Endodermal cell (in vitro differentiated cells): ENCODE measurements around the gene CLDN20. TPM values are rescaled to one million over a fixed set of nuclear protein-coding genes. Genes with fewer than 3 reads are reported as not detected.
"Not testable (repeated sequence)": the region's sequence is repeated elsewhere in the genome, so short reads cannot be mapped to it uniquely, and the experiment has no call there.

Experiments used
- DNase-seq: peaks from one replicate; pipeline ENCODE4 v3.0.0-alpha.2; 2017
- H3K27ac ChIP-seq: 2 replicates; pipeline ENCODE4 v1.5.1; 2013; ENCODE audit warnings: mild to moderate bottlenecking, low read depth, low read length, moderate library complexity
- H3K27me3 ChIP-seq: 2 replicates; pipeline ENCODE4 v1.6.1; 2013; ENCODE audit warnings: mild to moderate bottlenecking, low read length, moderate library complexity; ENCODE audit not compliant: insufficient read depth, control insufficient read depth, poor library complexity, severe bottlenecking
- H3K36me3 ChIP-seq: 2 replicates; pipeline ENCODE4 v1.7.0; 2013; ENCODE audit warnings: mild to moderate bottlenecking, low read length, moderate library complexity; ENCODE audit not compliant: control insufficient read depth, insufficient read depth
- H3K4me1 ChIP-seq: one replicate; pipeline ENCODE4 v1.7.0; 2013; ENCODE audit warnings: low read length; ENCODE audit not compliant: control insufficient read depth, insufficient read depth
- H3K4me3 ChIP-seq: 2 replicates; pipeline ENCODE4 v1.5.1; 2013; ENCODE audit warnings: mild to moderate bottlenecking, low read length, moderate library complexity
- H3K9ac ChIP-seq: 2 replicates; pipeline ENCODE4 v1.6.1; 2013; ENCODE audit warnings: mild to moderate bottlenecking, low read length, moderate library complexity; ENCODE audit not compliant: poor library complexity, severe bottlenecking; ENCODE audit errors: extremely low read depth
- H3K9me3 ChIP-seq: 2 replicates; pipeline ENCODE4 v1.6.1; 2013; ENCODE audit warnings: mild to moderate bottlenecking, low read length, moderate library complexity; ENCODE audit not compliant: control insufficient read depth
- H3K27ac Mint-ChIP-seq: 2 replicates; pipeline ENCODE4 v1.8.0; 2020; ENCODE audit warnings: mixed read lengths
- H3K27me3 Mint-ChIP-seq: 2 replicates; pipeline ENCODE4 v1.8.0; 2021; ENCODE audit warnings: mild to moderate bottlenecking, mixed read lengths; ENCODE audit not compliant: insufficient read depth
- H3K36me3 Mint-ChIP-seq: 2 replicates; pipeline ENCODE4 v1.8.0; 2020; ENCODE audit warnings: low read depth, mixed read lengths
- H3K4me1 Mint-ChIP-seq: 2 replicates; pipeline ENCODE4 v1.8.0; 2020; ENCODE audit warnings: mixed read lengths
- H3K4me3 Mint-ChIP-seq: 2 replicates; pipeline ENCODE4 v1.8.0; 2020; ENCODE audit warnings: mild to moderate bottlenecking, moderate library complexity, mixed read lengths
- H3K9me3 Mint-ChIP-seq: 2 replicates; pipeline ENCODE4 v1.8.0; 2020; ENCODE audit warnings: mild to moderate bottlenecking, mixed read lengths
- WGBS, 2 experiments: methylation state at CpG; one replicate each; pipeline versions ENCODE4 v1.1.5 to v1.1.7; 2013; ENCODE audit warnings: missing lambda C conversion rate in 2 of 2, mixed read lengths in 1 of 2; ENCODE audit not compliant: insufficient coverage in 1 of 2, insufficient read length in 1 of 2; 5-methylcytosine and 5-hydroxymethylcytosine counted together
- long read RNA-seq, 4 experiments: library from polyadenylated mRNA in 2 of 4; library from RNA in 1 of 4; library from capped mRNA in 1 of 4; stranded (forward) in 3 of 4; unstranded in 1 of 4; transcript quantifications; one replicate each; pipeline ENCODE4 v2.0.0, GENCODE V29; 2020 to 2021; ENCODE audit warnings: inconsistent platforms in 1 of 4
- polyA plus RNA-seq, 2 experiments: library from polyadenylated mRNA; stranded (reverse); fragments of 50-300 nt; gene quantifications; one replicate each; pipeline ENCODE4 v1.2.3, GENCODE V29; 2013
- total RNA-seq, 2 donors: library from RNA; stranded (reverse); fragmentation: NEBNext Ultra II Directional in 1 of 2; extraction: Animal tissue kit (Norgen Biotek cat#: 25700) in 1 of 2; gene quantifications; 2 replicates in 1 of 2; 3 replicates in 1 of 2; pipeline ENCODE4 v1.2.1, GENCODE V29; 2021
- TF ChIP-seq, protein P1 (sequence below): fragments of 200-600 bp; sonication (generic); conservative IDR thresholded peaks from 2 replicates; pipeline ENCODE4 v1.5.0; 2021; ENCODE audit warnings: antibody characterized with exemption, mild to moderate bottlenecking

CLDN20 gene, protein sequence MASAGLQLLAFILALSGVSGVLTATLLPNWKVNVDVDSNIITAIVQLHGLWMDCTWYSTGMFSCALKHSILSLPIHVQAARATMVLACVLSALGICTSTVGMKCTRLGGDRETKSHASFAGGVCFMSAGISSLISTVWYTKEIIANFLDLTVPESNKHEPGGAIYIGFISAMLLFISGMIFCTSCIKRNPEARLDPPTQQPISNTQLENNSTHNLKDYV
- total RNA-seq, result not detected
- not detected for polyA plus RNA-seq (2013, experiment 1 of 2)
- polyA plus RNA-seq (2013, experiment 2 of 2), result not detected
- long read RNA-seq, experiment 1, result 0 reads
- long read RNA-seq, experiment 2, result 0 reads
- long read RNA-seq, experiment 3, partial matches to known transcripts, result 0 of 1 reads
- long read RNA-seq, experiment 3, other reads (novel, unspliced or antisense), result 1 of 1 reads
- long read RNA-seq, experiment 4, result 0 reads

DNA sequence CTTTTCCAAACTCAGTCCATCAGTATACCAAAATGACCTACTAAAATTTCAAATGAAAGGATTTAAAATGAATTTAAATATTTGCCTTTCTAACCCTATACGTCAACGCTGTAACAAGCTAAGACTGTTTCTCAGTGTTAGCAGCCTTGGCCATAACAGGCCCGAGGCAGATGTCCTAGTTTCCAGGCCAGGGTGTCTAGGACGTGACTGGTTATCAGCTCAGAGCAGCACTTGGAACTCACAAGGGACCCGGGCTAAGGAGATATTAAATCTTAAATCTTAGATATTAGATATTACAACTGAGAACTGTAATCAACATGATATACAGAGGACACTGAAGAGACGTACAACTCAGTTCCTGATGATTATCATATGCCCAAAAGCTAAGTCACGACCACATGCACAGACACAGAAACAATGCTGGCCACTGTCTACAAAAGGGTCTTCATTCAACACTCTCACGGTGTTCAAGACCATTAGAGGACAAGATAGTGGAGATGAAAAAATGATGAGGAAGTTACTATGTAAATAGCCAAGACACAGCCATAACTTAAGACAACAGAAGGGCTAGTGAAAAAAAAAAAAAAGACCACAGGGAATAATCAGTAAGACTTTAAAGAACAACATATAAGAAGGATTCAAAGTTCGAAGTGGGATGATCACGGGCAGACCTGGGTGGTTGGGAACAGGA, at the start of gene CLDN20:
TSS of gene CLDN20 (plus strand) at position 641 of the 691 bp plus-strand sequence. CDS start 11,707 bp downstream, outside the sequence.
- no peaks in the 10 kb centered on the region for H3K27me3 ChIP-seq
- DNase-seq, result no peak
- WGBS, 2 experiments, result 94 to 98% methylated on average over 8 to 10 of the region's 10 CpGs
- Mint-ChIP-seq H3K36me3 (peaks cover 53% of the 10 kb centered on the region), H3K9me3 (peaks cover 14% of the 10 kb centered on the region), H3K27ac (no peak within 1 kb of the TSS), H3K4me3 (no peak within 1 kb of the TSS), H3K27me3 (no peaks in the 10 kb centered on the region), H3K4me1 (peaks cover 29% of the 10 kb centered on the region)
- no peak within 1 kb of the TSS for H3K9ac ChIP-seq
- no peak within 1 kb of the TSS for H3K27ac ChIP-seq
- TF ChIP-seq, protein P1, sequence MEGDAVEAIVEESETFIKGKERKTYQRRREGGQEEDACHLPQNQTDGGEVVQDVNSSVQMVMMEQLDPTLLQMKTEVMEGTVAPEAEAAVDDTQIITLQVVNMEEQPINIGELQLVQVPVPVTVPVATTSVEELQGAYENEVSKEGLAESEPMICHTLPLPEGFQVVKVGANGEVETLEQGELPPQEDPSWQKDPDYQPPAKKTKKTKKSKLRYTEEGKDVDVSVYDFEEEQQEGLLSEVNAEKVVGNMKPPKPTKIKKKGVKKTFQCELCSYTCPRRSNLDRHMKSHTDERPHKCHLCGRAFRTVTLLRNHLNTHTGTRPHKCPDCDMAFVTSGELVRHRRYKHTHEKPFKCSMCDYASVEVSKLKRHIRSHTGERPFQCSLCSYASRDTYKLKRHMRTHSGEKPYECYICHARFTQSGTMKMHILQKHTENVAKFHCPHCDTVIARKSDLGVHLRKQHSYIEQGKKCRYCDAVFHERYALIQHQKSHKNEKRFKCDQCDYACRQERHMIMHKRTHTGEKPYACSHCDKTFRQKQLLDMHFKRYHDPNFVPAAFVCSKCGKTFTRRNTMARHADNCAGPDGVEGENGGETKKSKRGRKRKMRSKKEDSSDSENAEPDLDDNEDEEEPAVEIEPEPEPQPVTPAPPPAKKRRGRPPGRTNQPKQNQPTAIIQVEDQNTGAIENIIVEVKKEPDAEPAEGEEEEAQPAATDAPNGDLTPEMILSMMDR, result no peak
- H3K4me3 ChIP-seq, result no peak within 1 kb of the TSS
- H3K9me3 ChIP-seq, result peaks cover 9% of the 10 kb centered on the region
- H3K4me1 ChIP-seq, result peaks cover 4% of the 10 kb centered on the region
- peaks cover 56% of the 10 kb centered on the region for H3K36me3 ChIP-seq

DNA sequence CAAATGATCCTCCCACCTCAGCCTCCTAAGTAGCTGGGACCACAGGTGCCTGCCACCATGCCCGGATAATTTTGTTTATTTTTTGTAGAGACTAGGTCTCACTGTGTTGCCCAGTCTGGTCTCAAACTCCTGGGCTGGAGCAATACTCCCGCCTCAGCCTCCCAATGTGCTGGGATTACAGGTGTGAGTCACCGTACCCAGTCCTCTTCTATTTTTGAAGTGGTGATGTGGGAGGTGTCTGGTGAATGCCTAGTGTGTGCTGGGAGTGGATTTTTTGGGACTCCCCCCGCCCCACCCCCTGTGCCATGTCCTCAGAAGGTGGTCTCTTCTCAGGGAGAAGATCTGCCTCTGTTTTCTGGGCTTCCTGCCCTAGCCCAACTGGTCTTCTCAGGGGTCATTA, 47.9 kb upstream of the CLDN20 start:
- Histone ChIP-seq H3K4me1 (no peaks in the 10 kb centered on the region), H3K36me3 (peaks cover 4% of the 10 kb centered on the region), H3K9me3 (no peaks in the 10 kb centered on the region), H3K27me3 (no peaks in the 10 kb centered on the region), H3K9ac (no peak overlapping the region), H3K4me3 (no peak overlapping the region), H3K27ac (no peak overlapping the region)
- Mint-ChIP-seq H3K27ac (no peak overlapping the region), H3K36me3 (peaks cover 12% of the 10 kb centered on the region), H3K4me3 (no peak overlapping the region), H3K4me1 (peaks cover 7% of the 10 kb centered on the region), H3K27me3 (no peaks in the 10 kb centered on the region), H3K9me3 (peaks cover 8% of the 10 kb centered on the region)
- DNase-seq, result no peak
- TF ChIP-seq, protein P1, result no peak
- WGBS, 2 experiments, result 93 to 100% methylated on average over 2 to 4 of the region's 4 CpGs

DNA sequence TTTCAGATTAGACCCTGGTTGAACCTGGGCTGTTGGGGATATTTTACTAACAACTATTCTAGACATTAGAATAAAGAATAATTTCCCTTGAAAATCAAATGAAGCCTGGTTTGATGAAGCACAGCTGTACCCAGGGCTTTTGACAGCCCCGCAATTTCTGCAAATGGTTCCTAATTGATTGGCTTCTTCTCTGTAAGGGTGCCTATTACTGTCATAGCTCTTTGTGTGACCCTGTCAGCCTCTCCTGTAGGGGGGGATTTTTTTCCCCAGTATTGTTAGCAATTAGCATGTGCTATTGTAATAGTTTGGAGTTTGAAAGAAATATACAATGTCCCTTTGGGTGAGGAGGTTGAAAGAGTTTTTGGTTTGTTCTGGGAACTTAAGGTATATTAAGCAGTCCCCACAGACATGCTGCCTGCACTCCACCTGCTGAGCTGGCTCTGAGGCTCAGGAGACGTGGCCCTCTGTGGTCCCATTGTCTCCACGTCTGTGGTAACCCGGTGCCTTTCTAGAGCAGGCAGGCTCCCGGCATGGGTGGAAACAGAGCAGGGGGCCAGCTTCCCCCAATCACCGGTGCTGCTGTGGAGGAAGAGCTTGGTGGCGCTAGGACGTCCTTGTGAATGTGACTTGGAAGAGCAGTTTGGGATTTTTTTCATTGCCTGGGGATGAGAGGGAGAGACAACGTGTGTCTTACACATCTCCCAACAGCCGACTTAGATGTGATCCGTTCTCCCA, 47.3 kb upstream of the CLDN20 start:
- Mint-ChIP-seq H3K9me3 (peaks cover 8% of the 10 kb centered on the region), H3K36me3 (peaks cover 11% of the 10 kb centered on the region), H3K4me1 (peaks cover 7% of the 10 kb centered on the region), H3K27me3 (no peaks in the 10 kb centered on the region), H3K4me3 (no peak overlapping the region), H3K27ac (no peak overlapping the region)
- Histone ChIP-seq H3K9ac (no peak overlapping the region), H3K27me3 (no peaks in the 10 kb centered on the region), H3K36me3 (peaks cover 4% of the 10 kb centered on the region), H3K4me1 (no peaks in the 10 kb centered on the region), H3K27ac (peak overlapping the region; percentile 12), H3K9me3 (no peaks in the 10 kb centered on the region), H3K4me3 (no peak overlapping the region)
- DNase-seq, result peak; percentile 72
- TF ChIP-seq, protein P1, result no peak
- 54 to 56% methylated on average over 5 to 11 of the region's 11 CpGs for WGBS, 2 experiments

DNA sequence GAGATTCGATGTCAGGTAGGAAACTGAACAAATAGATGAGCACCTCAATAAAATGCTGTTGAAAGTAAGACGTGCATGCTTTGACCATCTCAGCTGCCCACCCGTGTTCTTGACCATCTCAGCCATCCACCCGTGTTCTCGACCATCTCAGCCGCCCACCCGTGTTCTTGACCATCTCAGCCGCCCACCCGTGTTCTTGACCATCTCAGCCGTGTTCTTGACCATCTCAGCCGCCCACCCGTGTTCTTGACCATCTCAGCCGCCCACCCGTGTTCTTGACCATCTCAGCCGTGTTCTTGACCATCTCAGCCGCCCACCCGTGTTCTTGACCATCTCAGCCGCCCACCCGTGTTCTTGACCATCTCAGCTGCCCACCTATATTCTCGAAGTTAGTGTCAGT, 45.1 kb upstream of the CLDN20 start:
- not testable (repeated sequence) for H3K36me3 ChIP-seq, H3K9ac ChIP-seq

More for the DNA sequence above, 45.1 kb upstream of the CLDN20 start:
- peaks cover 11% of the 10 kb centered on the region for H3K4me1 Mint-ChIP-seq
- WGBS, 2 experiments, result 86 to 91% methylated on average over 9 to 18 of the region's 20 CpGs
- not testable (repeated sequence) for H3K4me3 ChIP-seq, H3K4me1 ChIP-seq, H3K36me3 Mint-ChIP-seq, H3K27ac Mint-ChIP-seq, H3K4me3 Mint-ChIP-seq, H3K9me3 ChIP-seq, DNase-seq, H3K27me3 Mint-ChIP-seq, H3K9me3 Mint-ChIP-seq, H3K27ac ChIP-seq, H3K27me3 ChIP-seq
